H9 (cell line): ENCODE measurements around the gene SLC9A5. TPM values are rescaled to one million over a fixed set of nuclear protein-coding genes. Genes with fewer than 3 reads are reported as not detected.

ENCODE experiments used
- DNase-seq: peaks from one replicate; pipeline ENCODE4 v3.0.0-alpha.2; 2017
- H2AFZ ChIP-seq: one replicate; pipeline ENCODE4 v1.6.1; 2013; ENCODE audit warnings: mild to moderate bottlenecking, low read length, control low read depth, moderate library complexity
- H2AK5ac ChIP-seq: 2 replicates; pipeline ENCODE4 v1.6.1; 2013; ENCODE audit warnings: low read length, control low read depth, mixed read lengths; ENCODE audit not compliant: insufficient read length
- H2BK120ac ChIP-seq: one replicate; pipeline ENCODE4 v1.6.1; 2013; ENCODE audit warnings: low read depth, mild to moderate bottlenecking, low read length, control low read depth, inconsistent platforms; ENCODE audit not compliant: poor library complexity, severe bottlenecking
- H2BK12ac ChIP-seq: 2 replicates; pipeline ENCODE4 v1.6.1; 2013; ENCODE audit warnings: low read length, control low read depth, mixed read lengths, low read depth; ENCODE audit not compliant: insufficient read length
- H2BK15ac ChIP-seq: 2 replicates; pipeline ENCODE4 v1.6.1; 2013; ENCODE audit warnings: low read depth, low read length, control low read depth
- H2BK20ac ChIP-seq: one replicate; pipeline ENCODE4 v1.6.1; 2013; ENCODE audit warnings: low read depth, mild to moderate bottlenecking, low read length, control low read depth, inconsistent platforms; ENCODE audit not compliant: poor library complexity, severe bottlenecking
- H2BK5ac ChIP-seq: 2 replicates; pipeline ENCODE4 v1.6.1; 2013; ENCODE audit warnings: low read length, control low read depth, mixed read lengths; ENCODE audit not compliant: insufficient read length
- H3K14ac ChIP-seq: 2 replicates; pipeline ENCODE4 v1.6.1; 2013; ENCODE audit warnings: low read length, control low read depth; ENCODE audit not compliant: insufficient read depth
- H3K18ac ChIP-seq: 2 replicates; pipeline ENCODE4 v1.6.1; 2013; ENCODE audit warnings: low read depth, mild to moderate bottlenecking, mixed read lengths, low read length, control low read depth; ENCODE audit not compliant: insufficient read length
- H3K23ac ChIP-seq: 2 replicates; pipeline ENCODE4 v1.6.1; 2013; ENCODE audit warnings: low read length, control low read depth, mixed read lengths, low read depth; ENCODE audit not compliant: insufficient read length
- H3K23me2 ChIP-seq: 2 replicates; pipeline ENCODE4 v1.6.1; 2013; ENCODE audit warnings: low read depth, mild to moderate bottlenecking, mixed read lengths, low read length, control low read depth; ENCODE audit not compliant: insufficient read length, poor library complexity, severe bottlenecking
- H3K27ac ChIP-seq: 2 replicates; pipeline ENCODE4 v1.5.1; 2013; ENCODE audit warnings: low read length, control low read depth, mixed read lengths, low read depth; ENCODE audit not compliant: insufficient read length
- H3K27me3 ChIP-seq: 2 replicates; pipeline ENCODE4 v1.6.1; 2013; ENCODE audit warnings: low read length, control low read depth, inconsistent platforms; ENCODE audit not compliant: insufficient read depth
- H3K4ac ChIP-seq: 2 replicates; pipeline ENCODE4 v1.6.1; 2013; ENCODE audit warnings: low read depth, mild to moderate bottlenecking, control low read depth, inconsistent platforms, low read length, moderate library complexity
- H3K4me1 ChIP-seq: 2 replicates; pipeline ENCODE4 v1.6.1; 2013; ENCODE audit warnings: low read length, control low read depth, inconsistent platforms; ENCODE audit not compliant: insufficient read depth
- H3K4me2 ChIP-seq: 2 replicates; pipeline ENCODE4 v1.6.1; 2013; ENCODE audit warnings: low read length, control low read depth, mixed read lengths; ENCODE audit not compliant: insufficient read length, insufficient read depth
- H3K56ac ChIP-seq: 2 replicates; pipeline ENCODE4 v1.6.1; 2013; ENCODE audit warnings: low read depth, mild to moderate bottlenecking, mixed read lengths, low read length, control low read depth; ENCODE audit not compliant: insufficient read length
- H3K79me1 ChIP-seq: 2 replicates; pipeline ENCODE4 v1.6.1; 2013; ENCODE audit warnings: low read depth, mild to moderate bottlenecking, moderate library complexity, low read length, control low read depth, inconsistent platforms; ENCODE audit not compliant: insufficient read depth, poor library complexity, severe bottlenecking
- H3K79me2 ChIP-seq: 2 replicates; pipeline ENCODE4 v1.6.1; 2013; ENCODE audit warnings: low read length, control low read depth, inconsistent platforms; ENCODE audit not compliant: insufficient read depth
- H3K9ac ChIP-seq: 2 replicates; pipeline ENCODE4 v1.6.1; 2013; ENCODE audit warnings: low read length, control low read depth, mixed read lengths; ENCODE audit not compliant: insufficient read length; ENCODE audit errors: extremely low read depth
- H3K9me3 ChIP-seq: one replicate; pipeline ENCODE4 v1.6.1; 2013; ENCODE audit warnings: low read depth, low read length, inconsistent platforms; ENCODE audit not compliant: control insufficient read depth
- H3T11ph ChIP-seq: one replicate; pipeline ENCODE4 v1.6.1; 2013; ENCODE audit warnings: mild to moderate bottlenecking, low read length, control low read depth, inconsistent platforms
- H4K20me1 ChIP-seq: one replicate; pipeline ENCODE4 v1.6.1; 2013; ENCODE audit not compliant: control insufficient read depth, insufficient read length, insufficient read depth
- H4K5ac ChIP-seq: 2 replicates; pipeline ENCODE4 v1.6.1; 2013; ENCODE audit warnings: low read depth, mild to moderate bottlenecking, mixed read lengths, low read length, control low read depth; ENCODE audit not compliant: insufficient read length
- H4K8ac ChIP-seq: replicated peaks from 2 replicates; pipeline ENCODE4 v1.6.1; 2013; ENCODE audit warnings: low read length, control low read depth, mixed read lengths, low read depth; ENCODE audit not compliant: insufficient read length
- H4K91ac ChIP-seq: 2 replicates; pipeline ENCODE4 v1.6.1; 2013; ENCODE audit warnings: low read depth, mild to moderate bottlenecking, moderate library complexity, mixed read lengths, low read length, control low read depth; ENCODE audit not compliant: insufficient read length
- H3K27ac Mint-ChIP-seq, 3 experiments: 2 replicates in 2 of 3; 3 replicates in 1 of 3; pipeline ENCODE4 v1.8.0; 2020 to 2021; ENCODE audit warnings: mixed read lengths in 3 of 3, mild to moderate bottlenecking in 1 of 3, moderate library complexity in 1 of 3
- H3K27me3 Mint-ChIP-seq: 2 replicates; pipeline ENCODE4 v1.8.0; 2021; ENCODE audit warnings: low read depth, mild to moderate bottlenecking, moderate library complexity, mixed read lengths
- H3K36me3 Mint-ChIP-seq, 3 experiments: 2 replicates in 2 of 3; 3 replicates in 1 of 3; pipeline ENCODE4 v1.8.0; 2020 to 2021; ENCODE audit warnings: low read depth in 3 of 3, mixed read lengths in 3 of 3; ENCODE audit not compliant: insufficient read depth in 1 of 3
- H3K4me1 Mint-ChIP-seq, 2 experiments: 2 replicates each; pipeline ENCODE4 v1.8.0; 2020; ENCODE audit warnings: mixed read lengths in 2 of 2
- H3K4me3 Mint-ChIP-seq, 2 experiments: 2 replicates in 1 of 2; 3 replicates in 1 of 2; pipeline ENCODE4 v1.8.0; 2020 to 2021; ENCODE audit warnings: mild to moderate bottlenecking in 2 of 2, mixed read lengths in 2 of 2, moderate library complexity in 1 of 2
- H3K9me3 Mint-ChIP-seq, 2 experiments: 2 replicates in 1 of 2; 3 replicates in 1 of 2; pipeline ENCODE4 v1.8.0; 2020; ENCODE audit warnings: mild to moderate bottlenecking in 2 of 2, mixed read lengths in 2 of 2, moderate library complexity in 1 of 2
- total RNA-seq: library from RNA; stranded (reverse); gene quantifications from 2 replicates; pipeline ENCODE4 v1.2.1, GENCODE V29; 2021
- TF ChIP-seq, protein P1 (sequence below): fragments of 200-600 bp; sonication (generic); conservative IDR thresholded peaks from 3 replicates; pipeline ENCODE4 v1.8.0; 2021; ENCODE audit warnings: antibody characterized with exemption, mild to moderate bottlenecking

SLC9A5 gene
- total RNA-seq, 1 experiment from 2014 or later: 9.1 TPM

DNA sequence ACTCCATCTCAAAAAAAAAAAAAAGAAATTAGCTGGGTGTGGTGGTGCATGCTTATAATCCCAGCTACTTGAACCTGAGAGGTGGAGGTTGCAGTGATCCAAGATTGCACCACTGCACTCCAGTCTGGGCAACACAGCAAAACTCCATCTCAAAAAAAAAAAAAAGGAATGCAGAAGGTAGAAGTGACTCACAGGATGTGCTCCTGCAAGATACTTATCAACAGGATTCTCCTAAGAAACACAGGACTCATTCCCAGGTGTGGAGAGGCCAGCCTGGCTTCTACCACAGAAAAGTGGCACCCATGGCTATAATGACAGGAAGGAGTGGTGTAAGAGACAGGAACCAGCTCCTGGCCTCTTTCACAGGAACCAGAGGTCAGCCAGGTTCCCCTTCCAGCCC, 36.0 kb upstream of the SLC9A5 start:
- no peak overlapping the region for H2AK5ac ChIP-seq
- H3K4me1 ChIP-seq: no peaks in the 10 kb centered on the region
- no peak overlapping the region for H3K4ac ChIP-seq
- Mint-ChIP-seq H3K9me3 (no peaks in the 10 kb centered on the region), H3K36me3 (no peaks in the 10 kb centered on the region), H3K4me1 (no peaks in the 10 kb centered on the region), H3K4me3 (no peak overlapping the region), H3K27me3 (peaks cover 51% of the 10 kb centered on the region), H3K27ac (no peak overlapping the region)
- no peaks in the 10 kb centered on the region for H3K23me2 ChIP-seq
- H2BK12ac ChIP-seq: no peak overlapping the region
- no peak overlapping the region for H2AFZ ChIP-seq
- H3K18ac ChIP-seq: no peak overlapping the region
- no peak for DNase-seq
- H4K8ac ChIP-seq: no peak overlapping the region
- H3K79me2 ChIP-seq: no peaks in the 10 kb centered on the region
- no peak overlapping the region for H3K27ac ChIP-seq
- H3T11ph ChIP-seq: no peak overlapping the region
- H3K14ac ChIP-seq: no peak overlapping the region
- no peak overlapping the region for H3K23ac ChIP-seq
- H2BK5ac ChIP-seq: no peak overlapping the region
- H2BK120ac ChIP-seq: no peak overlapping the region
- no peak overlapping the region for H3K56ac ChIP-seq
- no peak overlapping the region for H3K9ac ChIP-seq
- no peak overlapping the region for H2BK15ac ChIP-seq
- TF ChIP-seq, protein P1, sequence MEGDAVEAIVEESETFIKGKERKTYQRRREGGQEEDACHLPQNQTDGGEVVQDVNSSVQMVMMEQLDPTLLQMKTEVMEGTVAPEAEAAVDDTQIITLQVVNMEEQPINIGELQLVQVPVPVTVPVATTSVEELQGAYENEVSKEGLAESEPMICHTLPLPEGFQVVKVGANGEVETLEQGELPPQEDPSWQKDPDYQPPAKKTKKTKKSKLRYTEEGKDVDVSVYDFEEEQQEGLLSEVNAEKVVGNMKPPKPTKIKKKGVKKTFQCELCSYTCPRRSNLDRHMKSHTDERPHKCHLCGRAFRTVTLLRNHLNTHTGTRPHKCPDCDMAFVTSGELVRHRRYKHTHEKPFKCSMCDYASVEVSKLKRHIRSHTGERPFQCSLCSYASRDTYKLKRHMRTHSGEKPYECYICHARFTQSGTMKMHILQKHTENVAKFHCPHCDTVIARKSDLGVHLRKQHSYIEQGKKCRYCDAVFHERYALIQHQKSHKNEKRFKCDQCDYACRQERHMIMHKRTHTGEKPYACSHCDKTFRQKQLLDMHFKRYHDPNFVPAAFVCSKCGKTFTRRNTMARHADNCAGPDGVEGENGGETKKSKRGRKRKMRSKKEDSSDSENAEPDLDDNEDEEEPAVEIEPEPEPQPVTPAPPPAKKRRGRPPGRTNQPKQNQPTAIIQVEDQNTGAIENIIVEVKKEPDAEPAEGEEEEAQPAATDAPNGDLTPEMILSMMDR: no peak
- no peaks in the 10 kb centered on the region for H3K9me3 ChIP-seq
- H3K4me2 ChIP-seq: no peak overlapping the region
- no peak overlapping the region for H2BK20ac ChIP-seq
- no peaks in the 10 kb centered on the region for H4K20me1 ChIP-seq
- H4K5ac ChIP-seq: no peak overlapping the region
- H3K79me1 ChIP-seq: no peaks in the 10 kb centered on the region
- H4K91ac ChIP-seq: no peak overlapping the region
- H3K27me3 ChIP-seq: no peaks in the 10 kb centered on the region; the same call in 1 of the 2 replicates
